ENCODE data around the gene GSS.

The GSS gene

GRCh38 chr20:34970193-34970840 is 14.7 kb upstream of the GSS start:
- Histone ChIP-seq H4K20me1 (ENCODE audit: insufficient read depth, low read length) (no peaks in the 10 kb centered on the region), H3K4me1 (ENCODE audit: insufficient read depth, low read length, severe bottlenecking) (no peaks in the 10 kb centered on the region), H2AFZ (ENCODE audit: low read length) (no peak overlapping the region), H3K4me3 (ENCODE audit: low read depth, low read length, poor library complexity, severe bottlenecking) (no peak overlapping the region), H3K4me2 (ENCODE audit: low read length) (no peak overlapping the region), H3K79me2 (ENCODE audit: insufficient read depth, low read length) (no peaks in the 10 kb centered on the region), H3K27me3 (ENCODE audit: insufficient read depth, low read length) (no peaks in the 10 kb centered on the region), H3K9me3 (ENCODE audit: low read length) (no peaks in the 10 kb centered on the region), H3K9ac (ENCODE audit: low read length) (no peak overlapping the region), H3K27ac (ENCODE audit: low read depth, low read length, poor library complexity, severe bottlenecking) (no peak overlapping the region), H3F3A (ENCODE audit: insufficient read depth, low read length) (no peaks in the 10 kb centered on the region), H3K9me2 (ENCODE audit: low read depth, low read length) (no peaks in the 10 kb centered on the region), H3K36me3 (ENCODE audit: insufficient read depth, low read length) (no peaks in the 10 kb centered on the region)
- TF ChIP-seq, protein P1, sequence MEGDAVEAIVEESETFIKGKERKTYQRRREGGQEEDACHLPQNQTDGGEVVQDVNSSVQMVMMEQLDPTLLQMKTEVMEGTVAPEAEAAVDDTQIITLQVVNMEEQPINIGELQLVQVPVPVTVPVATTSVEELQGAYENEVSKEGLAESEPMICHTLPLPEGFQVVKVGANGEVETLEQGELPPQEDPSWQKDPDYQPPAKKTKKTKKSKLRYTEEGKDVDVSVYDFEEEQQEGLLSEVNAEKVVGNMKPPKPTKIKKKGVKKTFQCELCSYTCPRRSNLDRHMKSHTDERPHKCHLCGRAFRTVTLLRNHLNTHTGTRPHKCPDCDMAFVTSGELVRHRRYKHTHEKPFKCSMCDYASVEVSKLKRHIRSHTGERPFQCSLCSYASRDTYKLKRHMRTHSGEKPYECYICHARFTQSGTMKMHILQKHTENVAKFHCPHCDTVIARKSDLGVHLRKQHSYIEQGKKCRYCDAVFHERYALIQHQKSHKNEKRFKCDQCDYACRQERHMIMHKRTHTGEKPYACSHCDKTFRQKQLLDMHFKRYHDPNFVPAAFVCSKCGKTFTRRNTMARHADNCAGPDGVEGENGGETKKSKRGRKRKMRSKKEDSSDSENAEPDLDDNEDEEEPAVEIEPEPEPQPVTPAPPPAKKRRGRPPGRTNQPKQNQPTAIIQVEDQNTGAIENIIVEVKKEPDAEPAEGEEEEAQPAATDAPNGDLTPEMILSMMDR (IDR thresholded peaks at IDR 0.05; ENCODE audit: low read length), result no peak
- TF ChIP-seq EZH2 (IDR thresholded peaks at IDR 0.05; ENCODE audit: borderline replicate concordance, low read length), result no peak

DNA sequence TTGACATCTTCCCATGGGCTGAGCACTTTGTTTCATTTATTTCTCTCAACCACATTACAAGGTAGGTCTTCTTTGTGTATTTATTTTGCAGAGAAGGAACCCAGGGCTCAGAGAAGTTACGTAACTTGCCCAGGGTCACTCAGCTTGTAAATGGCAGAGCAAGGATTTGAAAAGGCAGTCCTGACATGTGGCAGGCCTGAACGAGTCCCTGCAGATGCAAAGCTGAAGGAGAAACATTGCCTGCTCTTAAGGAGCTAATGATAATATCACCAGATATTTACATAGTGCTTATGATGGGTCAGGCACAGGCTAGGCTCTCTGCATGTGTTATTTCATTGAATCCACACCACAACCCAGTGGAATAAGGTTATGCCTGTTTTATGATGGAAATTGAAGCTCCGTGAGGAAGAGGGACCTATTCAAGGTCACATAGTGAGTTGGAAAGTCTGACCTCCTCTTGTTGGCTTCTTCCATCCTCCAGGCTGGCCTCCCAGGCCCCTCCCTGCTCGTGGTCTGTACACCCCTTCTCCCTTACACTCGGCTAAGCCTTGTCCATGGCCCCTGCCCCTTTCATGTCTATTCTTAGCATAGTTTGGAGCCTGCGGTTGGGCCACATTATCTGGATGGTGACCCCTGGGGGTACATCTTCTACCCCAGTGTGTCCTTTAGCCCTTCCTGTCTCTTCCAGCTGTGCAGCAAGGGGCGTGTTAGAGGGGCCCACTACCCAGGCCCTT is 12.6 kb upstream of the GSS start:
- no peak overlapping the region for H3K9ac ChIP-seq (ENCODE audit: low read length)
- no peaks in the 10 kb centered on the region for H3K9me3 ChIP-seq (ENCODE audit: low read length)
- H3K36me3 ChIP-seq (ENCODE audit: insufficient read depth, low read length), result no peaks in the 10 kb centered on the region
- H3K79me2 ChIP-seq (ENCODE audit: insufficient read depth, low read length), result no peaks in the 10 kb centered on the region
- H2AFZ ChIP-seq (ENCODE audit: low read length), result no peak overlapping the region
- no peak overlapping the region for H3K4me2 ChIP-seq (ENCODE audit: low read length)
- H3K27ac ChIP-seq (ENCODE audit: low read depth, low read length, poor library complexity, severe bottlenecking), result no peak overlapping the region
- no peaks in the 10 kb centered on the region for H3K9me2 ChIP-seq (ENCODE audit: low read depth, low read length)
- H3K4me1 ChIP-seq (ENCODE audit: insufficient read depth, low read length, severe bottlenecking), result no peaks in the 10 kb centered on the region
- H4K20me1 ChIP-seq (ENCODE audit: insufficient read depth, low read length), result no peaks in the 10 kb centered on the region
- TF ChIP-seq EZH2 (IDR thresholded peaks at IDR 0.05; ENCODE audit: borderline replicate concordance, low read length), result no peak
- TF ChIP-seq, protein P1 (IDR thresholded peaks at IDR 0.05; ENCODE audit: low read length), result no peak
- H3F3A ChIP-seq (ENCODE audit: insufficient read depth, low read length), result no peaks in the 10 kb centered on the region
- H3K27me3 ChIP-seq (ENCODE audit: insufficient read depth, low read length), result no peaks in the 10 kb centered on the region
- no peak overlapping the region for H3K4me3 ChIP-seq (ENCODE audit: low read depth, low read length, poor library complexity, severe bottlenecking)

GRCh38 chr20:34967421-34967820 is 11.8 kb upstream of the GSS start:
- Histone ChIP-seq H3K9me3 (ENCODE audit: low read length) (no peaks in the 10 kb centered on the region), H3K4me1 (ENCODE audit: insufficient read depth, low read length, severe bottlenecking) (no peaks in the 10 kb centered on the region), H3K27me3 (ENCODE audit: insufficient read depth, low read length) (no peaks in the 10 kb centered on the region; the same call in 1 of the 2 replicates), H3K36me3 (ENCODE audit: insufficient read depth, low read length) (no peaks in the 10 kb centered on the region), H2AFZ (ENCODE audit: low read length) (no peak overlapping the region), H3K4me2 (ENCODE audit: low read length) (no peak overlapping the region), H3K4me3 (ENCODE audit: low read depth, low read length, poor library complexity, severe bottlenecking) (no peak overlapping the region), H3K79me2 (ENCODE audit: insufficient read depth, low read length) (no peaks in the 10 kb centered on the region), H3F3A (ENCODE audit: insufficient read depth, low read length) (no peaks in the 10 kb centered on the region), H4K20me1 (ENCODE audit: insufficient read depth, low read length) (no peaks in the 10 kb centered on the region), H3K9ac (ENCODE audit: low read length) (no peak overlapping the region), H3K27ac (ENCODE audit: low read depth, low read length, poor library complexity, severe bottlenecking) (no peak overlapping the region), H3K9me2 (ENCODE audit: low read depth, low read length) (no peaks in the 10 kb centered on the region)
- TF ChIP-seq EZH2 (IDR thresholded peaks at IDR 0.05; ENCODE audit: borderline replicate concordance, low read length), result no peak
- TF ChIP-seq, protein P1 (IDR thresholded peaks at IDR 0.05; ENCODE audit: low read length), result no peak

Measured in OCI-LY1 (cell line).